PFSK-1 (cell line): Measurements from ENCODE around the gene PSMA7.

Experiments used
- FOXP2 ChIP-seq: optimal IDR thresholded peaks from 2 replicates; pipeline ENCODE3; 2011; ENCODE audit warnings: borderline replicate concordance, control low read depth, inconsistent platforms; ENCODE audit not compliant: insufficient read depth; ENCODE audit errors: extremely low read length, extremely low read depth
- POLR2AphosphoS5 ChIP-seq: IDR thresholded peaks from 2 replicates; pipeline ENCODE4 v1.6.1; 2012; ENCODE audit warnings: low read depth, mild to moderate bottlenecking, control low read depth, low read length, moderate library complexity
- TF ChIP-seq, protein P1 (sequence below), 2 experiments: IDR thresholded peaks; 2 replicates each; pipeline versions ENCODE4 v1.6.1 to v1.8.0; 2011 to 2012; ENCODE audit warnings: low read depth in 2 of 2, low read length in 2 of 2, control low read depth in 1 of 2, inconsistent platforms in 1 of 2, mild to moderate bottlenecking in 1 of 2, moderate library complexity in 1 of 2; ENCODE audit not compliant: insufficient read depth in 1 of 2

DNA sequence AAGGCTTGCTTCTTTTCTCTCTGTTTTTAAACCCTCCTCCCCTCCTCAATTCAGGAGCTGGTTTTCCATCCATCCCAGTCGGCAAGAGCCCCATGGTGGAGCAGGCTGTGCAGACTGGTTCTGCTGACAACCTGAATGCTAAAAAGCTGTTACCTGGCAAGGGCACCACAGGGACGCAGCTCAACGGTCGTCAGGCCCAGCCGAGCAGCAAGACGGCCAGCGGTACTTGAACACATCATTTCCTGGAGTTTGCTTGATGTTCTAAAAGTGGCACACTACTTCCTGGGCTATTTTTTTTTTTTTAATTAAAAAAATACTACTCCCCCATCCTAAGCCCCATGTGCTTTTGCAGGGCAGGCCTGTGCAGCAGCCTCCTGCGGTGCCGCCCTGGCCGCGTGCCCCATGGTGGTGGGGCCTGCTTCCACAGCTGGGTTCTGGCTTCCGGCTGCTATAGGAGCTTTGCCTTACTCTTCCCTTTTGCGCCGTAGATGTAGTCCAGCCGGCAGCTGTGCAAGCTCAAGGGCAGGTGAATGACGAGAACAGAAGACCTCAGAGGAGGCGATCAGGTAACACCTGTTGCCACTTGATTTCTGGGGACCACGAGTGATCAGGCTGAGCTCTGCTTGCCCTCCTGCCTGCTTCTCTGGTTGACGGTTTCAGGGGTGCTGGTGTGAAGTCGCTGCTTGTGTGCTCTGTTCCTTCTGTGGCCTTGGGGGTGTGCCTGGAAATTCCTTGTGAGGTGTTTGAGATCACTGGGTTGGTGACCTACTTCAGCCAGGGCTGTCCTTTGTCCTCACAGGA, 13.3 kb downstream of the PSMA7 start:
- TF ChIP-seq, protein P1, sequence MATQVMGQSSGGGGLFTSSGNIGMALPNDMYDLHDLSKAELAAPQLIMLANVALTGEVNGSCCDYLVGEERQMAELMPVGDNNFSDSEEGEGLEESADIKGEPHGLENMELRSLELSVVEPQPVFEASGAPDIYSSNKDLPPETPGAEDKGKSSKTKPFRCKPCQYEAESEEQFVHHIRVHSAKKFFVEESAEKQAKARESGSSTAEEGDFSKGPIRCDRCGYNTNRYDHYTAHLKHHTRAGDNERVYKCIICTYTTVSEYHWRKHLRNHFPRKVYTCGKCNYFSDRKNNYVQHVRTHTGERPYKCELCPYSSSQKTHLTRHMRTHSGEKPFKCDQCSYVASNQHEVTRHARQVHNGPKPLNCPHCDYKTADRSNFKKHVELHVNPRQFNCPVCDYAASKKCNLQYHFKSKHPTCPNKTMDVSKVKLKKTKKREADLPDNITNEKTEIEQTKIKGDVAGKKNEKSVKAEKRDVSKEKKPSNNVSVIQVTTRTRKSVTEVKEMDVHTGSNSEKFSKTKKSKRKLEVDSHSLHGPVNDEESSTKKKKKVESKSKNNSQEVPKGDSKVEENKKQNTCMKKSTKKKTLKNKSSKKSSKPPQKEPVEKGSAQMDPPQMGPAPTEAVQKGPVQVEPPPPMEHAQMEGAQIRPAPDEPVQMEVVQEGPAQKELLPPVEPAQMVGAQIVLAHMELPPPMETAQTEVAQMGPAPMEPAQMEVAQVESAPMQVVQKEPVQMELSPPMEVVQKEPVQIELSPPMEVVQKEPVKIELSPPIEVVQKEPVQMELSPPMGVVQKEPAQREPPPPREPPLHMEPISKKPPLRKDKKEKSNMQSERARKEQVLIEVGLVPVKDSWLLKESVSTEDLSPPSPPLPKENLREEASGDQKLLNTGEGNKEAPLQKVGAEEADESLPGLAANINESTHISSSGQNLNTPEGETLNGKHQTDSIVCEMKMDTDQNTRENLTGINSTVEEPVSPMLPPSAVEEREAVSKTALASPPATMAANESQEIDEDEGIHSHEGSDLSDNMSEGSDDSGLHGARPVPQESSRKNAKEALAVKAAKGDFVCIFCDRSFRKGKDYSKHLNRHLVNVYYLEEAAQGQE (IDR thresholded peaks at IDR 0.05; ENCODE audit: insufficient read depth in 1 of 2, low read depth in 2 of 2, low read length in 2 of 2), result no peak
- TF ChIP-seq POLR2AphosphoS5 (no peak), FOXP2 (no peak)
